ENCODE results near the gene NRXN3.
A peak's percentile ranks its signal among the peaks of the same experiment; 100 is the strongest.
"Not testable (repeated sequence)": the region's sequence is repeated elsewhere in the genome, so short reads cannot be mapped to it uniquely, and the experiment has no call there.

The NRXN3 gene

DNA sequence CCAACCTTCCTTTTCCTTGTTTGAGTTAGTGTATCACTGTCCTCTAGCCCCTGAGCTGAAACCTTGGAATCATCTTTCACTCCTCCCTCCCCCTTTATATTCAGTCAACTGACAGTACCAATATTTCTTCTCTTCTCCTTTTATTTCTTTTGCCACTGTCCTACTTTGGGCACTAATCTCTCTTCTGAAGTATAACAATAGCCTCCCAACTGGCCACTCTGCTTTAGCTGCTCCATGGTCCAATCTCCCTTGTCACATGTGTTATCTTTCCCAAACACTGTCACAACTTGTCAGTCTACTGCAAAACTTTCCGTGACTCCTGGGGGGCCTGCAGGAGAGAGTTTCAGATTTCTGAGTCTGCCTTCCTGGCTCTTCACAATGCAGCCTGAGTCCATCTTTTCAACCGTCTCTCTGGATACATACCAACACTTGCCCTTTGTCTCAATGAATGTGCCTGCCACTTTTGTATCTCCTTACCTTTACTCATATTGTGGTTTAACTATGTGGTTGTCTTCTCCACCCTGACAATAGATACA is 1570.0 kb downstream of the NRXN3 start:
- no peak for DNase-seq (ENCODE audit: low read depth)

DNA sequence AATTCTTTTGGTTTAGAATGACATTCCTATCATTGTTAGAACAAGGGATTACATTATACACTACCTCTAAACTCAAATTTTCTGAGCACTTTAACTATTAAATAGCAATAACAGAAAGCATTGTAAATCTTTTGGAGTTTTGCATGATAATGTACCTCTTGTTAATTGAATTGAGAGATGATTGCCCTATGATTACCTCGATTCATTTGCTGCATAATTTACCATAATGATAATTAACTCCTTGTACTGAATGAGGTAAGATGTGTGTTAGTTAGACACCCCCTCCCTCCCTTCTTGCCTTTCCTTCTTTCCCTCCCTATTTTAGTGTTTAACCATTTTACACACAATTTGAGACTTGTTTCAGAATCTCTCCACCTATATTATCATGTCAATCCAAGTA is 1572.0 kb downstream of the NRXN3 start:
- no peak for DNase-seq (ENCODE audit: low read depth)

GRCh38 chr14:79745046-79745445 is 1574.9 kb downstream of the NRXN3 start:
- no peak for DNase-seq (ENCODE audit: low read depth)

GRCh38 chr14:79749065-79749464 is 1578.9 kb downstream of the NRXN3 start:
- no peak for DNase-seq (ENCODE audit: low read depth)

- no peak for DNase-seq (ENCODE audit: low read depth)
These were observed 1588.8 kb downstream of the NRXN3 start for GRCh38 chr14:79758985-79759384.

- no peak for DNase-seq (ENCODE audit: low read depth)
These were observed 1594.2 kb downstream of the NRXN3 start for GRCh38 chr14:79764323-79764722.

GRCh38 chr14:79766511-79766910 is 1596.3 kb downstream of the NRXN3 start:
- no peak for DNase-seq (ENCODE audit: low read depth)

- no peak for DNase-seq (ENCODE audit: low read depth)
These were observed 1597.1 kb downstream of the NRXN3 start for GRCh38 chr14:79767251-79767650.

DNA sequence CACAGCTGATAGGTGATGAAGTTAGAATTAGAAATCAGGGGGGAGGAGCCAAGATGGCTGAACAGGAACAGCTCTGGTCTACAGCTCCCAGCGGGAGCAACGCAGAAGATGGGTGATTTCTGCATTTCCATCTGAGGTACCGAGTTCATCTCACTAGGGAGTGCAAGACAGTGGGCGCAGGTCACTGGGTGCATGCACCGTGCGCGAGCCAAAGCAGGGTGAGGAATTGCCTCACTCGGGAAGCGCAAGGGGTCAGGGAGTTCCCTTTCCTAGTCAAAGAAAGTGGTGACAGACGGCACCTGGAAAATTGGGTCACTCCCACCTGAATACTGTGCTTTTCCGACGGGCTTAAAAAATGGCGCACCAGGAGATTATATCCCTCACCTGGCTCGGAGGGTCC is 1597.5 kb downstream of the NRXN3 start:
- DNase-seq (ENCODE audit: low read depth): not testable (repeated sequence)

GRCh38 chr14:79781882-79782281 is 1611.7 kb downstream of the NRXN3 start:
- DNase-seq (ENCODE audit: low read depth): no peak

DNA sequence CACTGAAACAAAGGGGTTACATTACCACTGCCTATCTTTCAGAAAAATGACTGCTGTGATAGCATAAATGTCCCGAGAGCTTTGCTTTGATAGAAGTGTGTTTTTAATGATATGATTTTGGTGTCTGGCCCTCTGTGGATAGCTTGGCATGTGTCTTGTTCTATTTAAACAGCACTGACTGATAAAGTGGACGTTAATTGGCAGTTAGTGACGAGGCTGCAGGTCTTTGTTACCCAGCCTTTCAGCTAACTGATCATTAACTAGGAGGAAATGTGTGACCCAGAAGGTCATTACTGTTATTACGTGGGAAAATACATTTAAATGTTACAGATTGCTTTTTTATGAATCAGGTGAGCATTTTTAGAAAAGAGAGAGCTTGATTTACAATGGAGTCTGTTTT is 1612.9 kb downstream of the NRXN3 start:
- no peak for DNase-seq (ENCODE audit: low read depth)

DNA sequence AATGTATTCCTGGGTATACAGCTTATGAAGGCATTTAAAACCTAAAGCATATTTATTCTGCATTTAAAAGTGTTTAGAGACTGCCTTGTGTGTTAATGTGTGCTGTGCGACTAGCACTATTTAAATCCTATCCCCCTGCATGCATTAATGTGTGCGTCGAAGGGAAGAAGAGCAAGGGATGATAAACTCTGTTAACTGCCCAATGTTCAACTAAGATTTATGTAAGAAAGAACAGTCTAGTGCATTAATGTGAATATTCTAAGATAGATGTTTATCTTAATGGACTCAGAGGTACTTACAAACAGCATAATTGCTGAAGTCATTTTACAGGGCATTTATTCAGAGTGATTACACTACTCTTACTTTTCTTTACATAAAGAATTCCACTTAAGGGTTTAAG is 1616.3 kb downstream of the NRXN3 start:
- no peak for DNase-seq (ENCODE audit: low read depth)

DNA sequence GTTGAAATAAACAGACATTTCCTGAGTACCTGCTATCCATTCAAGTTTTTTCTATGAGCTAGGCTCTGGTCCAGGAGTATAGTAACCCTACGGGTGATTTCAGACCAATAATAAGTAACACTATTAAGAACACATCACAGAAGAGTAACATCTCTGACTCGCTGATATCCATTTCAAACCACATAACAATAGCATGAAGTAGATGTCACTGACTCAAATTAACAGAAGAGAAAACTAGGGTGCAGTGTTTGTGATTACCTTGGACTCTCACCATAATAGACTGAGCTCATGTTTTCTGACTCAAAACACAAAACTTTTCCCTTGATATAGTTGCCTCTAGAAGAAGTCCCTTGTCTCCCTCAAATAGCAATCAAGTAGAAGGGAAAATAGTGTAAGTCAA is 1618.2 kb downstream of the NRXN3 start:
- DNase-seq (ENCODE audit: low read depth): no peak

- no peak for DNase-seq (ENCODE audit: low read depth)
These were observed 1621.0 kb downstream of the NRXN3 start for GRCh38 chr14:79791055-79791732.

- DNase-seq (ENCODE audit: low read depth): no peak
These were observed 1631.9 kb downstream of the NRXN3 start for GRCh38 chr14:79802093-79802492.

GRCh38 chr14:79805636-79806035 is 1635.5 kb downstream of the NRXN3 start:
- DNase-seq (ENCODE audit: low read depth): no peak

DNA sequence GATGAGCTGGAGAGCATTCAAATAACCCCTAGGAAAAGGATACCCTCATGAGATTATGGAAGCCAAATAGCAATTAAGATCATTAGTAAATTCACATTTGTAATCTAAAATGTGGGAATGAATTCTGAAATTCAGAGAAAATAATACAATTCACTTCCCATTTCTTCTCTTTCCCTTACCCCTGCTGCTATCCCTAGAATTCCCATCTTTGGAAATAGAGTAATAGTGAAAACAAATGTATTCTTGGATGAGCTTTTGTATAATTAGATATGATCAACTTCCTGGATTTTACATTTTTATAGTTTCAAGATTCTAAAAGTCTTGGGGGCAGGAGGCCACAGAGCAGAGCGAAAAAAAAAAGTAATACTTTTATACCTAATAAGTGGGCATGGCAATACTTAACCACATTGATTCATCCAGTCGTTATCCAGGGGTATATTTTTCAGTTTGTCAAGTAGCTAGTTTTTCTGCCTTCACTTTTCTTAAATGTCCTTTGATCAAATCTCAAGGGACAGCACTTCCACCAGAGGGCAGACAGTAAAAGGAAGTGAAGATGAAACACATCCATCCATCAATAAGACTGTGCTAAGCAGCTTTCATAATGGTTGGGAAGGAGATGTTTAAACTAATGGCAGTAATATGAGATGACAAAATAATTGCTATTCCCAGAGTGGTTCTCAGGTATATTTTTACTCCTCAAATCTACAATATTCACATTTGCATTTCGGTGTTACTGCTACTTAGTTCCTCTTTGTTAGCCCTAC is 1639.9 kb downstream of the NRXN3 start:
- no peak for DNase-seq (ENCODE audit: low read depth)

DNA sequence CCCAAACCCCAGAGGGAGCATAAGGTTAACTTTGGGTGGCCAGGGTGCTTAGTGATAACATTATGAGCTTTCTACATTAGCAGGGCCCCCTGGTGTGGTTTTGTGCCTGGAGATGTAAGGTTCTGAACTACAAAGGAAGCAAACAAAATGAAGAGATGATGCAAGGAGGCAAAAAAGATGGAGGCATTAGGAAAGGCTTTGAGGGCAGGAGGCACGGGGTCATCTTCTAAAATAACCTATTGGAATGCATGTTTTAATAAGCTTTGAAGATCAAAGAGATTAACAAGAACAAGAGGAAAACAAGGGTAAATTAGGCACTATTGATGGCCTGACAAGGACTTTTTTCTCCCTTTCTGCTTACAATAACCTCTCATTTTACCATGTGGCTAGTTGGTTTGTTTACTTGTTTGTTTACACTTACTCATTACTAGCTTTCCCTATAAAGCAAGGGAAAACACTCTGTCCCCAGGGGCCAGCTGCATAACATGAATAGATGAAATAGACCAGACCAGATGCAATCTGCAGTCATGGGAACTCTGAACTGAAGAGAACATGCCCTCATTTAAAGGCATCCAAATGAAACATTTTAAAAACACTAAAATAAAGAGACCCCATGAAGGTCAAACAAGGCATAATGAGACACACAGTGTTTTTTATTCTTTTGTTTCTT is 1650.8 kb downstream of the NRXN3 start:
- no peak for DNase-seq (ENCODE audit: low read depth)

DNA sequence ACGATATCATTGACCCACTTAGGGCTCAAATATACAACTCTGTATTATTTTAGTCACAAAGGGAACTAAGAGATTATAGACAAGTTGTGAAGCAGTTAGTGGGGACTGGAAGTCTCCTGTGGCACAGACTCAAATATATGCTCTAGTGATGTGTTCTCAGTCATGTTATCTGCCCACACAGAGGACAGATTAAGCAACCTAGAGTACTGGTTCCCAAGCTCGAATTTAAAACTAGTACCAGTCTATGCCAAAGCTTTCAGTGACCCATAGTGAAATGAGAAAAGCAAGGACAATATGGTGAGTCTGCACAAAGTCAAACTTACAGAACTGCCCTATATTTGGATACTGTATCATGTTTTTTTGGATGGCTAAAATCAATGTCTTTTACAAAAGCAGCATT is 1651.9 kb downstream of the NRXN3 start:
- DNase-seq (ENCODE audit: low read depth): no peak

GRCh38 chr14:79825046-79825521 is 1654.9 kb downstream of the NRXN3 start:
- peak; percentile 45 for DNase-seq (ENCODE audit: low read depth)

DNA sequence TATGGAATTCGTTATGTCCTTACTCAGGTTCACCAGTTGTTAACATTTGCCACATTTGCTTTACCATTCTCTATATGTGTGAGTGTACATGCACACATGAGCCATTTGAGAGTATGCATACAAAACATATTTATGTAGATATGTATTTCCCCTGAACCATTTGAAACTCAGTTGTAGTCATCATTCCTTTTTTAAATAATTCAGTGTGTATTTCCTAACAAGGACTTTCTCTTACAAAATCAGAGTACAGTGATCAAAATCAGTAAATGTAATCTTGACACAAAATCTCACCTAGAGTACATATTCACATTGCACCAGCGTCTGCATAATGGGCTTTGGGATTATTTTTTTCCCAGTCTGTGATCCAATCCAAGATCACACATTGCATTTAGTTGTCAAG is 1656.2 kb downstream of the NRXN3 start:
- no peak for DNase-seq (ENCODE audit: low read depth)

DNA sequence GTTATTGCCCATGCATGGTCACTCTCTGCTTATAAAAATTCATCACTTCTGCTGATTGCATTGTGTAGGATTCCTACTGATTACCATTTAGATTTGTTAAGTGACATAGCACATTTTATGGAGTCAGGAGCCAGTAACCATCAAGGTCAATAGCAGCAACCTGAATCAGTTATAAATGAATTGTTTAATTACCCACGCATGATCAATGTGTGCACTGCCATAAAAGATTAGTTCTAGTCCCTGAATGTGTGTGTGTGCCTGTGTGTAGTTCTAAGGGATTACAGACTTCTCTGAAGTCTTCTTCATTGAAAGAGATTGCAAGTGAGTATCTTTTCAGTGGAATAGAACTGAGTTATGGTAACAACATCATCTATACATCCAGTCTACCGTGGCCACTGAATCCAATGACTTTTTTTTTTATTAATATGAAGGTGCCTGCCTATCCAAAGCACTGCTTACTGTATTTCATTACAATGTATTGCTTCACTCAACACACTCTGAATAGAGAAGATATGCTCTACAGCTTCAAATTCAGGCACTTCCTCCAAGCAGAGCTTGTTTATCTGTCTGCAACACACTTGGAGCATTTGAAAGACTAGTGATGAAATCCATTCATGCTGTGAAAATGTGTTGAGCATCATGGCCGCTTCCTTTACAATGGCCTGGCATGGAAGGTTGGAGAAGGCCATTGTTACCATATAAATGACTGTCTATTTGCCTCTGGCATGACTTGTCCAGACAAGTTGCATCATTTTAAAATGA is 1659.4 kb downstream of the NRXN3 start:
- DNase-seq (ENCODE audit: low read depth): no peak

Measured in HS-5 (cell line).